GM18861 (cell line): ENCODE data around the gene NENF.

Source experiments
- ATAC-seq: cut with Tn5 transposase; IDR thresholded peaks from one replicate; pipeline ENCODE4 v1.9.1; 2021; ENCODE audit not compliant: unreplicated experiment

NENF gene

GRCh38 chr1:212430955-212431394, 1.7 kb upstream of the NENF start:
- no peak for ATAC-seq

- ATAC-seq: no peak
These were observed 1.1 kb upstream of the NENF start for GRCh38 chr1:212431644-212432043.

- no peak for ATAC-seq
These were observed 454 bp upstream of the NENF start for GRCh38 chr1:212432272-212432660.

- no peak for ATAC-seq
These were observed 1.1 kb downstream of the NENF start for GRCh38 chr1:212433577-212434462.

- ATAC-seq: no peak
These were observed 2.3 kb downstream of the NENF start for GRCh38 chr1:212434992-212435391.

GRCh38 chr1:212437179-212437798, 4.6 kb downstream of the NENF start:
- ATAC-seq: no peak

GRCh38 chr1:212438831-212439237, 6.1 kb downstream of the NENF start:
- ATAC-seq: no peak

GRCh38 chr1:212440419-212440818, 7.7 kb downstream of the NENF start:
- ATAC-seq: no peak

GRCh38 chr1:212442408-212442807, 9.7 kb downstream of the NENF start:
- no peak for ATAC-seq

GRCh38 chr1:212446333-212446732, 13.6 kb downstream of the NENF start:
- no peak for ATAC-seq

GRCh38 chr1:212447478-212447877, 14.8 kb downstream of the NENF start:
- ATAC-seq: no peak

- no peak for ATAC-seq
These were observed 17.7 kb downstream of the NENF start for GRCh38 chr1:212450331-212450881.

- ATAC-seq: no peak
These were observed 18.9 kb downstream of the NENF start for GRCh38 chr1:212451416-212452322.

GRCh38 chr1:212452323-212453155, 19.8 kb downstream of the NENF start:
- ATAC-seq: no peak

GRCh38 chr1:212453156-212453857, 20.6 kb downstream of the NENF start:
- ATAC-seq: no peak

- no peak for ATAC-seq
These were observed 22.0 kb downstream of the NENF start for GRCh38 chr1:212454741-212455140.

- ATAC-seq: no peak
These were observed 22.7 kb downstream of the NENF start for GRCh38 chr1:212455401-212455800.

GRCh38 chr1:212455803-212456528, 23.2 kb downstream of the NENF start:
- ATAC-seq: peak; percentile 60
